Sigmoid colon (tissue), 7 donors: ENCODE results near the gene MAP1LC3A. TPM values are rescaled to one million over a fixed set of nuclear protein-coding genes. Genes with fewer than 3 reads are reported as not detected.

ENCODE experiments used
- DNase-seq: peaks from one replicate; pipeline ENCODE4 v3.0.0-alpha.2; 2019
- H3K27ac ChIP-seq, 4 donors: fragments of 200-600 bp; sonication (generic); one replicate each; pipeline ENCODE4 v1.5.1; 2016 to 2019; ENCODE audit warnings: mild to moderate bottlenecking in 1 of 4
- H3K27me3 ChIP-seq, 3 donors: fragments of 200-600 bp; sonication (generic); one replicate each; pipeline ENCODE4 v1.5.1; 2019; ENCODE audit warnings: mild to moderate bottlenecking in 1 of 3
- H3K36me3 ChIP-seq, 4 donors: fragments of 200-600 bp; sonication (generic); one replicate each; pipeline ENCODE4 v1.5.1; 2016 to 2019
- H3K4me1 ChIP-seq, 4 donors: fragments of 200-600 bp; sonication (generic); one replicate each; pipeline ENCODE4 v1.5.1; 2017 to 2019
- H3K4me3 ChIP-seq, 4 donors: fragments of 200-600 bp; sonication (generic); one replicate each; pipeline ENCODE4 v1.5.1; 2017 to 2019; ENCODE audit warnings: mild to moderate bottlenecking in 2 of 4, moderate library complexity in 1 of 4
- H3K9me3 ChIP-seq, 4 donors: fragments of 200-600 bp in 3 of 4; sonication (generic) in 3 of 4; one replicate each; pipeline versions ENCODE4 v1.5.1 to v1.6.1; 2013 to 2019
- CTCF ChIP-seq, 4 experiments: fragments of 450-650 bp in 3 of 4; fragments of 200-600 bp in 1 of 4; IDR thresholded peaks; one replicate each; pipeline ENCODE4 v1.5.1; 2016 to 2019; ENCODE audit warnings: antibody characterized with exemption in 4 of 4, mild to moderate bottlenecking in 3 of 4, moderate library complexity in 2 of 4
- EP300 ChIP-seq, 4 donors: sonication (generic); formaldehyde crosslinking; IDR thresholded peaks; one replicate each; pipeline ENCODE4 v1.6.1; 2017; ENCODE audit warnings: antibody characterized with exemption in 4 of 4
- POLR2A ChIP-seq, 2 donors: fragments of 450-650 bp; IDR thresholded peaks; one replicate each; pipeline ENCODE4 v1.6.1; 2016; ENCODE audit warnings: antibody characterized with exemption in 2 of 2, mild to moderate bottlenecking in 2 of 2, moderate library complexity in 2 of 2
- POLR2AphosphoS5 ChIP-seq, 4 donors: sonication (generic); formaldehyde crosslinking; IDR thresholded peaks; one replicate each; pipeline ENCODE4 v1.6.1; 2017; ENCODE audit warnings: antibody characterized with exemption in 4 of 4
- whole genome bisulfite sequencing, 2 donors: extraction: QIAGEN DNeasy Blood & Tissue Kit; methylation state at CpG; one replicate each; pipeline ENCODE4 v1.1.7; 2013; 5-methylcytosine and 5-hydroxymethylcytosine counted together
- intact Hi-C: fragments of 100-400 bp; cut with DNase I; formaldehyde crosslinking; loops from one replicate; pipeline ENCODE4 v1.15.1; 2023
- polyA plus RNA-seq, 3 donors: library from polyadenylated mRNA; stranded (reverse); fragments of 200-250 nt; gene quantifications; one replicate each; pipeline ENCODE4 v1.2.3, GENCODE V29; 2013
- total RNA-seq, 4 donors: library from RNA; depleted of rRNA; stranded (reverse); fragments of >200 nt; gene quantifications; one replicate each; pipeline ENCODE4 v1.1.0, GENCODE V29; 2016
- donor health status: healthy with polysubstance abuse.
- donor health status: Bipolar disorder and iron deficiency.
- donor health status: healthy.

The MAP1LC3A gene
- total and polyA plus RNA-seq, 7 donors = 45.5 to 88.1 (median 51.0) TPM

- no peak overlapping the region for H3K4me3 ChIP-seq
- intact Hi-C loops = no loop called here
These were observed 8.6 kb upstream of the MAP1LC3A start for GRCh38 chr20:34549929-34550305.

GRCh38 chr20:34552569-34552968 is 5.9 kb upstream of the MAP1LC3A start:
- no peak overlapping the region for H3K4me3 ChIP-seq
- no peak for TF ChIP-seq CTCF (IDR thresholded peaks at IDR 0.05)
- no peak for TF ChIP-seq POLR2A (IDR thresholded peaks at IDR 0.05)
- no peak for TF ChIP-seq EP300 (IDR thresholded peaks at IDR 0.05)
- TF ChIP-seq POLR2AphosphoS5 (IDR thresholded peaks at IDR 0.05) = no peak
- 95 to 97% methylated on average over 6 of the region's 6 CpGs for WGBS, 2 donors
- H3K4me1 ChIP-seq = peaks cover 0 to 7% (median under 1%) of the 10 kb centered on the region in 4 donors
- no peak for DNase-seq
- H3K36me3 ChIP-seq = no peaks in the 10 kb centered on the region
- no peaks in the 10 kb centered on the region for H3K9me3 ChIP-seq
- intact Hi-C loops = no loop called here
- no peaks in the 10 kb centered on the region for H3K27me3 ChIP-seq
- no peak overlapping the region for H3K27ac ChIP-seq

More at GRCh38 chr20:34549929-34550305, 8.6 kb upstream of the MAP1LC3A start:
- no peak for DNase-seq
- H3K9me3 ChIP-seq = no peaks in the 10 kb centered on the region
- TF ChIP-seq CTCF (IDR thresholded peaks at IDR 0.05) (no peak), EP300 (IDR thresholded peaks at IDR 0.05) (no peak), POLR2AphosphoS5 (IDR thresholded peaks at IDR 0.05) (no peak), POLR2A (IDR thresholded peaks at IDR 0.05) (no peak)
- H3K27me3 ChIP-seq = no peaks in the 10 kb centered on the region
- H3K36me3 ChIP-seq = no peaks in the 10 kb centered on the region
- no peak overlapping the region for H3K27ac ChIP-seq
- 88 to 91% methylated on average over 13 of the region's 13 CpGs for whole genome bisulfite sequencing, 2 donors
- H3K4me1 ChIP-seq = peaks cover 0 to 5% (median 0%) of the 10 kb centered on the region in 4 donors

- no peak for DNase-seq
- intact Hi-C loops = no loop called here
- Histone ChIP-seq H3K27me3 (no peaks in the 10 kb centered on the region), H3K36me3 (no peaks in the 10 kb centered on the region), H3K27ac (peak overlapping the region in 2 of 4 donors; percentile 27 to 29), H3K4me1 (peaks cover 0 to 12% (median 6%) of the 10 kb centered on the region in 4 donors), H3K4me3 (no peak overlapping the region), H3K9me3 (no peaks in the 10 kb centered on the region)
- no peak for TF ChIP-seq POLR2AphosphoS5 (IDR thresholded peaks at IDR 0.05)
- no peak for TF ChIP-seq POLR2A (IDR thresholded peaks at IDR 0.05)
- no peak for TF ChIP-seq EP300 (IDR thresholded peaks at IDR 0.05)
- TF ChIP-seq CTCF (IDR thresholded peaks at IDR 0.05) = no peak
- WGBS, 2 donors = 13 to 54% methylated on average over 4 of the region's 4 CpGs
These were observed 5.1 kb upstream of the MAP1LC3A start for GRCh38 chr20:34553366-34553867.

GRCh38 chr20:34557936-34558319 is 590 bp upstream of the MAP1LC3A start:
- Histone ChIP-seq H3K27ac (peak overlapping the region; percentile 93 to 98 (median 96)), H3K36me3 (no peaks in the 10 kb centered on the region), H3K27me3 (no peaks in the 10 kb centered on the region), H3K4me3 (peak overlapping the region; percentile 70 to 94 (median 86)), H3K4me1 (peaks cover 0 to 22% (median 12%) of the 10 kb centered on the region in 4 donors), H3K9me3 (no peaks in the 10 kb centered on the region)
- no peak for DNase-seq
- WGBS, 2 donors = 34 to 36% methylated on average over 11 of the region's 11 CpGs
- intact Hi-C loops = loop anchor here (2.0 kb wide), 2 partner anchors 31 to 41 kb away; partner anchors contain the start of gene DYNLRB1
- TF ChIP-seq CTCF (IDR thresholded peaks at IDR 0.05) (no peak), POLR2A (IDR thresholded peaks at IDR 0.05) (no peak), POLR2AphosphoS5 (IDR thresholded peaks at IDR 0.05) (no peak), EP300 (IDR thresholded peaks at IDR 0.05) (no peak)
